SJSA1 (cell line): ENCODE measurements around the gene SHMT2. TPM values are rescaled to one million over a fixed set of nuclear protein-coding genes. Genes with fewer than 3 reads are reported as not detected.

ENCODE experiments used
- DNase-seq, 2 experiments: peaks; one replicate each; pipeline ENCODE4 v3.0.0-alpha.2; 2015 to 2020; ENCODE audit warnings: low spot score in 2 of 2, low read depth in 1 of 2
- H3K27ac ChIP-seq: fragments of 250-450 bp; sonication (Bioruptor Pico); 2 replicates; pipeline ENCODE4 v1.5.1; 2020; ENCODE audit warnings: mild to moderate bottlenecking, moderate library complexity
- H3K27me3 ChIP-seq: fragments of 250-450 bp; sonication (Bioruptor Pico); replicated peaks from 2 replicates; pipeline ENCODE4 v1.5.1; 2020; ENCODE audit warnings: mild to moderate bottlenecking, moderate library complexity
- H3K36me3 ChIP-seq: fragments of 250-450 bp; sonication (Bioruptor Pico); 2 replicates; pipeline ENCODE4 v1.5.1; 2020; ENCODE audit warnings: mild to moderate bottlenecking
- H3K4me1 ChIP-seq: fragments of 250-450 bp; sonication (Bioruptor Pico); replicated peaks from 2 replicates; pipeline ENCODE4 v1.6.1; 2021; ENCODE audit warnings: mild to moderate bottlenecking
- H3K4me3 ChIP-seq: fragments of 250-450 bp; sonication (Bioruptor Pico); 2 replicates; pipeline ENCODE4 v1.5.1; 2020; ENCODE audit warnings: mild to moderate bottlenecking
- H3K9me3 ChIP-seq: fragments of 250-450 bp; sonication (Bioruptor Pico); replicated peaks from 2 replicates; pipeline ENCODE4 v1.5.1; 2020; ENCODE audit warnings: mild to moderate bottlenecking
- total RNA-seq: library from RNA; depleted of rRNA; stranded (reverse); fragments of >200 nt; shearing (Covaris generic); gene quantifications from 2 replicates; pipeline ENCODE4 v1.2.3, GENCODE V29; 2014; rRNA removed

Gene SHMT2
- total RNA-seq = 94.1 and 130 TPM in 2 replicates

- peak; percentile 84 to 98 for DNase-seq
- H3K4me1 ChIP-seq = peaks cover 15% of the 10 kb centered on the region
- no peaks in the 10 kb centered on the region for H3K27me3 ChIP-seq
- H3K9me3 ChIP-seq = no peaks in the 10 kb centered on the region
- H3K36me3 ChIP-seq = peaks cover 40% of the 10 kb centered on the region
- peak within 1 kb of the TSS; percentile 55 for H3K4me3 ChIP-seq
- peak within 1 kb of the TSS; percentile 75 for H3K27ac ChIP-seq
These were observed at the start of gene SHMT2 for GRCh38 chr12:57229634-57230380. TSS of gene SHMT2 (plus strand) at chr12:57229711. CDS start at chr12:57229779, 68 bp downstream.

- Histone ChIP-seq H3K4me3 (no peak overlapping the region), H3K9me3 (no peaks in the 10 kb centered on the region; the same call in 1 of the 2 replicates), H3K27me3 (no peaks in the 10 kb centered on the region), H3K27ac (no peak overlapping the region), H3K36me3 (peaks cover 84% of the 10 kb centered on the region), H3K4me1 (peaks cover 25% of the 10 kb centered on the region)
- no peak for DNase-seq
These were observed 49.1 kb upstream of the SHMT2 start for GRCh38 chr12:57180321-57180989.

DNA sequence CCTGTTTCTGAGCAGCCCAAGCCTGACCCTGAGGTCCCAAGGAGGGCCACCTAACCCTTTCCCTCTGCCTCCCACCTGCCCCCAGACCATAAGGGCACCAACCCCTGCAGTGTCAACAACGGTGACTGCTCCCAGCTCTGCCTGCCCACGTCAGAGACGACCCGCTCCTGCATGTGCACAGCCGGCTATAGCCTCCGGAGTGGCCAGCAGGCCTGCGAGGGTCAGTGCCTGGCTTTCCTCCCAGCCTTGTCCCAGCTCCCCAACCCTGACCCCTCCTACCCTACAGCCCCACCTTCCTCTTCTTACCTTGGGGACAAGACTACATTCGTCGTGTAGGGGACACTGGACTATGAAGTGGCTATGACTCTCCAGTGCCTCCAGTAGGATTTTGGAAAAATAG lies 48.4 kb upstream of the SHMT2 start:
- peaks cover 25% of the 10 kb centered on the region for H3K4me1 ChIP-seq
- no peak for DNase-seq
- no peaks in the 10 kb centered on the region for H3K9me3 ChIP-seq
- peaks cover 84% of the 10 kb centered on the region for H3K36me3 ChIP-seq
- no peak overlapping the region for H3K4me3 ChIP-seq
- H3K27ac ChIP-seq = no peak overlapping the region
- H3K27me3 ChIP-seq = no peaks in the 10 kb centered on the region

- DNase-seq = peak in 1 of 2 experiments; percentile 21
- Histone ChIP-seq H3K27ac (no peak overlapping the region), H3K36me3 (peaks cover 84% of the 10 kb centered on the region), H3K4me3 (no peak overlapping the region), H3K9me3 (no peaks in the 10 kb centered on the region), H3K27me3 (no peaks in the 10 kb centered on the region), H3K4me1 (peaks cover 25% of the 10 kb centered on the region)
These were observed 47.9 kb upstream of the SHMT2 start for GRCh38 chr12:57181561-57182155.

- Histone ChIP-seq H3K27ac (no peak overlapping the region), H3K36me3 (peaks cover 88% of the 10 kb centered on the region), H3K27me3 (no peaks in the 10 kb centered on the region), H3K4me3 (no peak overlapping the region), H3K9me3 (no peaks in the 10 kb centered on the region), H3K4me1 (peaks cover 25% of the 10 kb centered on the region)
- peak; percentile 74 to 82 for DNase-seq
These were observed 46.5 kb upstream of the SHMT2 start for GRCh38 chr12:57182918-57183575.

GRCh38 chr12:57183939-57184725 lies 45.4 kb upstream of the SHMT2 start:
- Histone ChIP-seq H3K27me3 (no peaks in the 10 kb centered on the region), H3K4me1 (peaks cover 25% of the 10 kb centered on the region), H3K27ac (no peak overlapping the region), H3K9me3 (no peaks in the 10 kb centered on the region), H3K4me3 (no peak overlapping the region), H3K36me3 (peaks cover 87% of the 10 kb centered on the region)
- DNase-seq = no peak

- DNase-seq = no peak
- peaks cover 85% of the 10 kb centered on the region for H3K36me3 ChIP-seq
These were observed 44.1 kb upstream of the SHMT2 start for GRCh38 chr12:57185403-57185802.

GRCh38 chr12:57185906-57186508 lies 43.5 kb upstream of the SHMT2 start:
- Histone ChIP-seq H3K9me3 (no peaks in the 10 kb centered on the region), H3K27ac (no peak overlapping the region), H3K4me3 (no peak overlapping the region), H3K27me3 (no peaks in the 10 kb centered on the region), H3K36me3 (peaks cover 85% of the 10 kb centered on the region), H3K4me1 (peaks cover 23% of the 10 kb centered on the region)
- no peak for DNase-seq

More at GRCh38 chr12:57185403-57185802, 44.1 kb upstream of the SHMT2 start:
- Histone ChIP-seq H3K27me3 (no peaks in the 10 kb centered on the region), H3K4me1 (peaks cover 25% of the 10 kb centered on the region), H3K9me3 (no peaks in the 10 kb centered on the region), H3K4me3 (no peak overlapping the region), H3K27ac (no peak overlapping the region)

- peaks cover 90% of the 10 kb centered on the region for H3K36me3 ChIP-seq
- H3K4me3 ChIP-seq = no peak overlapping the region
- H3K27me3 ChIP-seq = no peaks in the 10 kb centered on the region
- H3K4me1 ChIP-seq = peaks cover 9% of the 10 kb centered on the region
- H3K27ac ChIP-seq = no peak overlapping the region
- DNase-seq = no peak
- no peaks in the 10 kb centered on the region for H3K9me3 ChIP-seq
These were observed 42.1 kb upstream of the SHMT2 start for GRCh38 chr12:57187222-57188089.

DNA sequence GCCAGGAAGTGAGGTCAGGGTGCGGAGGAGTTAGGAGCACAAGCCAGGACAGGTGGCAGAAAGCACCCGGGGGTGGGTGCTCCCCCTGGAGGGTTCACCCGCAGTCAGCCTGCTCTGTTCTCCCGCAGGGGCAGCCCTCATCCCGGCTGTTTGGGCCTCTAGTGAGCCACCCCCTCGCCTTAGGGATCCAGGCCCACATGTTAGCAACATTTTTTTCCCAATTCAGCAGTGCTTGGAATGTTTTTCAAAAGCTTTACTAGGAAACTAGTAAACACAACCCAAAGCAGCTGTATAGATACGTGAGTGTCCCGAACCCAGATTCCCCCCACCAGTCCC lies 41.5 kb upstream of the SHMT2 start:
- Histone ChIP-seq H3K27ac (no peak overlapping the region), H3K4me1 (peaks cover 3% of the 10 kb centered on the region), H3K4me3 (no peak overlapping the region), H3K9me3 (no peaks in the 10 kb centered on the region), H3K36me3 (peaks cover 95% of the 10 kb centered on the region), H3K27me3 (no peaks in the 10 kb centered on the region)
- no peak for DNase-seq

DNA sequence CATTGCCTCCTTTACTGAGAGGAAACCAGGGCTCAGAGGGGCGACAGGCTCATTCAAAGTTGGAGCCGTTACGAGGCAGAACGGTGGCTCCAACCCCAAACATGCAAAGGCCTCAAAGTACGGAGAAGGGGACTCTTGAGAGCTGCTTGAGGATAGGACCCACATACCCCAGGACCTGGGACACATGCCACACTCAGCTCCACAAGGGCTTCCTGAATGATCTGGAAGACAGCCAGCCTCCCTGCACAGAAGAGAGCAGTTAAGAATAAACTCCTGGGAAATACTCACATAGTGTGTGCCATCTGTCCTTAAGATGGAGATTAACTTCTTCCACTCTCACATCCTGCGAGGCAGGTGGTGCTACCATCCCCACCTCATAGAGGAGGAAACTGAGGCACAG lies 39.5 kb upstream of the SHMT2 start:
- peaks cover 95% of the 10 kb centered on the region for H3K36me3 ChIP-seq
- no peaks in the 10 kb centered on the region for H3K4me1 ChIP-seq
- H3K27me3 ChIP-seq = no peaks in the 10 kb centered on the region
- DNase-seq = no peak
- H3K4me3 ChIP-seq = no peak overlapping the region
- H3K9me3 ChIP-seq = no peaks in the 10 kb centered on the region
- no peak overlapping the region for H3K27ac ChIP-seq

DNA sequence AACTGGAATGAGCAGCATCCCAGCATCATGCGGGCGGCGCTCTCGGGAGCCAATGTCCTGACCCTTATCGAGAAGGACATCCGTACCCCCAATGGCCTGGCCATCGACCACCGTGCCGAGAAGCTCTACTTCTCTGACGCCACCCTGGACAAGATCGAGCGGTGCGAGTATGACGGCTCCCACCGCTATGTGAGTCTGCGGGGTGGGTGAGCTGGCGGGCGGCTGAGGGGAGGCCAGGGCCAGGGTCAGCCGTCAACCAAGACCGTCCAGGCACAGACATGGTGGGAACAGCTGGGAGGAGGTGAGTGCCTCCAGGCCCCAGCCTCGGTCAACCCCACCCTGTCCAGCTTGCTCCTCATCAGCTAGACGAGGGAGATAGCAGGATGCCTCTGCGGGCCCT lies 38.7 kb upstream of the SHMT2 start:
- no peak for DNase-seq
- no peak overlapping the region for H3K4me3 ChIP-seq

More for the DNA sequence above, 38.7 kb upstream of the SHMT2 start:
- Histone ChIP-seq H3K4me1 (no peaks in the 10 kb centered on the region), H3K9me3 (no peaks in the 10 kb centered on the region), H3K27me3 (no peaks in the 10 kb centered on the region), H3K27ac (no peak overlapping the region), H3K36me3 (peaks cover 95% of the 10 kb centered on the region)
